NCI-H524 treated with DMSO at 0.1 percent for 48 hours (cell line): ENCODE measurements around the gene CNNM2.

Experiments used
- DNase-seq: peaks from one replicate; lab custom pipeline; 2025; lab: John Stamatoyannopoulos, UW

Gene CNNM2

GRCh38 chr10:102917962-102918816 is at the start of gene CNNM2:
Gene CNNM2 (plus strand): TSS chr10:102918294. CDS start chr10:102918481, 187 bp downstream.
- DNase-seq = peak; percentile 69

GRCh38 chr10:102868911-102869257 is 49.2 kb upstream of the CNNM2 start:
- DNase-seq = no peak

GRCh38 chr10:102869258-102870198 is 48.6 kb upstream of the CNNM2 start, which contains the start of gene AS3MT:
Gene AS3MT (plus strand): TSS chr10:102869470. CDS start chr10:102869593, 123 bp downstream.
- no peak for DNase-seq

GRCh38 chr10:102870221-102870620 is 47.9 kb upstream of the CNNM2 start:
- no peak for DNase-seq

GRCh38 chr10:102872163-102872562 is 45.9 kb upstream of the CNNM2 start:
- no peak for DNase-seq

- no peak for DNase-seq
Measured at GRCh38 chr10:102876747-102877153, 41.3 kb upstream of the CNNM2 start.

- no peak for DNase-seq
Measured at GRCh38 chr10:102878629-102879028, 39.5 kb upstream of the CNNM2 start.

GRCh38 chr10:102880256-102880655 is 37.8 kb upstream of the CNNM2 start:
- DNase-seq = no peak

GRCh38 chr10:102888048-102888447 is 30.0 kb upstream of the CNNM2 start:
- DNase-seq = no peak

GRCh38 chr10:102894466-102895213 is 23.5 kb upstream of the CNNM2 start:
- DNase-seq = no peak

GRCh38 chr10:102900006-102900405 is 18.1 kb upstream of the CNNM2 start:
- DNase-seq = no peak

GRCh38 chr10:102904346-102904745 is 13.7 kb upstream of the CNNM2 start:
- no peak for DNase-seq

- DNase-seq = no peak
Measured at GRCh38 chr10:102906507-102906906, 11.6 kb upstream of the CNNM2 start.

- no peak for DNase-seq
Measured at GRCh38 chr10:102914781-102915180, 3.3 kb upstream of the CNNM2 start.

GRCh38 chr10:102916173-102916572 is 1.9 kb upstream of the CNNM2 start:
- DNase-seq = no peak

- no peak for DNase-seq
Measured at GRCh38 chr10:102917314-102917961, 656 bp upstream of the CNNM2 start.

GRCh38 chr10:102918817-102919245 is 737 bp downstream of the CNNM2 start:
- no peak for DNase-seq

GRCh38 chr10:102919246-102919959 is 1.3 kb downstream of the CNNM2 start:
- no peak for DNase-seq

GRCh38 chr10:102919992-102920739 is 2.1 kb downstream of the CNNM2 start:
- no peak for DNase-seq

GRCh38 chr10:102923601-102924000 is 5.5 kb downstream of the CNNM2 start:
- no peak for DNase-seq
